Measurements from ENCODE around the gene PLEKHA7.

Gene PLEKHA7

GRCh38 chr11:16854979-16855378 lies 159.2 kb downstream of the PLEKHA7 start:
- DNase-seq (ENCODE audit: low read depth in 2 of 3, low spot score in 2 of 3) = no peak

- DNase-seq (ENCODE audit: low read depth in 2 of 3, low spot score in 2 of 3) = no peak
These were observed 160.4 kb downstream of the PLEKHA7 start for GRCh38 chr11:16853859-16854258.

GRCh38 chr11:16853266-16853665 lies 160.9 kb downstream of the PLEKHA7 start:
- no peak for DNase-seq (ENCODE audit: low read depth in 2 of 3, low spot score in 2 of 3)

GRCh38 chr11:16846305-16846704 lies 167.9 kb downstream of the PLEKHA7 start:
- no peak for DNase-seq (ENCODE audit: low read depth in 2 of 3, low spot score in 2 of 3)

- no peak for DNase-seq (ENCODE audit: low read depth in 2 of 3, low spot score in 2 of 3)
These were observed 169.9 kb downstream of the PLEKHA7 start for GRCh38 chr11:16844268-16844771.

- DNase-seq (ENCODE audit: low read depth in 2 of 3, low spot score in 2 of 3) = no peak
These were observed 170.9 kb downstream of the PLEKHA7 start for GRCh38 chr11:16843294-16843693.

GRCh38 chr11:16841984-16842383 lies 172.2 kb downstream of the PLEKHA7 start:
- DNase-seq (ENCODE audit: low read depth in 2 of 3, low spot score in 2 of 3) = no peak

GRCh38 chr11:16841481-16841880 lies 172.7 kb downstream of the PLEKHA7 start:
- no peak for DNase-seq (ENCODE audit: low read depth in 2 of 3, low spot score in 2 of 3)

- DNase-seq (ENCODE audit: low read depth in 2 of 3, low spot score in 2 of 3) = no peak
These were observed 173.3 kb downstream of the PLEKHA7 start for GRCh38 chr11:16840951-16841350.

GRCh38 chr11:16839821-16840220 lies 174.4 kb downstream of the PLEKHA7 start:
- no peak for DNase-seq (ENCODE audit: low read depth in 2 of 3, low spot score in 2 of 3)

GRCh38 chr11:16834384-16834783 lies 179.8 kb downstream of the PLEKHA7 start:
- no peak for DNase-seq (ENCODE audit: low read depth in 2 of 3, low spot score in 2 of 3)

- no peak for DNase-seq (ENCODE audit: low read depth in 2 of 3, low spot score in 2 of 3)
These were observed 181.2 kb downstream of the PLEKHA7 start for GRCh38 chr11:16833026-16833425.

GRCh38 chr11:16832193-16832539 lies 182.0 kb downstream of the PLEKHA7 start:
- no peak for DNase-seq (ENCODE audit: low read depth in 2 of 3, low spot score in 2 of 3)

GRCh38 chr11:16831316-16832192 lies 182.7 kb downstream of the PLEKHA7 start:
- DNase-seq (ENCODE audit: low read depth in 2 of 3, low spot score in 2 of 3) = no peak

- no peak for DNase-seq (ENCODE audit: low read depth in 2 of 3, low spot score in 2 of 3)
These were observed 187.1 kb downstream of the PLEKHA7 start for GRCh38 chr11:16827139-16827538.

- DNase-seq (ENCODE audit: low read depth in 2 of 3, low spot score in 2 of 3) = no peak
These were observed 188.2 kb downstream of the PLEKHA7 start for GRCh38 chr11:16825968-16826367.

- no peak for DNase-seq (ENCODE audit: low read depth in 2 of 3, low spot score in 2 of 3)
These were observed 189.1 kb downstream of the PLEKHA7 start for GRCh38 chr11:16825101-16825500.

GRCh38 chr11:16820324-16821092 lies 193.7 kb downstream of the PLEKHA7 start:
- peak; percentile 33 to 38 (median 36) for DNase-seq (ENCODE audit: low read depth in 2 of 3, low spot score in 2 of 3)

- DNase-seq (ENCODE audit: low read depth in 2 of 3, low spot score in 2 of 3) = no peak
These were observed 195.9 kb downstream of the PLEKHA7 start for GRCh38 chr11:16818284-16818683.

GRCh38 chr11:16817351-16817750 lies 196.9 kb downstream of the PLEKHA7 start:
- no peak for DNase-seq (ENCODE audit: low read depth in 2 of 3, low spot score in 2 of 3)

- DNase-seq (ENCODE audit: low read depth in 2 of 3, low spot score in 2 of 3) = no peak
These were observed 197.6 kb downstream of the PLEKHA7 start for GRCh38 chr11:16816358-16817270.
